ENCODE data around the gene CPD.
"Not testable (repeated sequence)": the region's sequence is repeated elsewhere in the genome, so short reads cannot be mapped to it uniquely, and the experiment has no call there.

CPD gene

GRCh38 chr17:30436729-30437128 lies 58.0 kb downstream of the CPD start:
- no peak for DNase-seq

GRCh38 chr17:30443721-30444120 lies 65.0 kb downstream of the CPD start:
- DNase-seq = no peak

GRCh38 chr17:30446640-30447039 lies 67.9 kb downstream of the CPD start:
- DNase-seq = not testable (repeated sequence)

GRCh38 chr17:30449480-30449879 lies 70.8 kb downstream of the CPD start:
- DNase-seq = no peak

GRCh38 chr17:30450125-30451027 lies 71.6 kb downstream of the CPD start:
- no peak for DNase-seq

GRCh38 chr17:30454635-30455034 lies 75.9 kb downstream of the CPD start:
- DNase-seq = no peak

GRCh38 chr17:30458371-30458770 lies 79.6 kb downstream of the CPD start:
- no peak for DNase-seq

- not testable (repeated sequence) for DNase-seq
These were observed 80.2 kb downstream of the CPD start for GRCh38 chr17:30458797-30459413.

- DNase-seq = no peak
These were observed 89.7 kb downstream of the CPD start for GRCh38 chr17:30468465-30468864.

- DNase-seq = no peak
These were observed 93.6 kb downstream of the CPD start for GRCh38 chr17:30472238-30472890.

GRCh38 chr17:30475206-30475605 lies 96.5 kb downstream of the CPD start:
- no peak for DNase-seq

GRCh38 chr17:30476726-30477082 lies 98.0 kb downstream of the CPD start:
- no peak for DNase-seq

- DNase-seq = peak; percentile 93
These were observed 98.5 kb downstream of the CPD start, which contains the start of gene GOSR1 for GRCh38 chr17:30477083-30477773. GOSR1 (plus strand) TSS chr17:30477408; CDS start chr17:30477434, 26 bp downstream.

GRCh38 chr17:30477774-30478115 lies 99.0 kb downstream of the CPD start:
- DNase-seq = no peak

GRCh38 chr17:30482555-30482954 lies 103.8 kb downstream of the CPD start:
- DNase-seq = no peak

- no peak for DNase-seq
These were observed 104.4 kb downstream of the CPD start for GRCh38 chr17:30483159-30483558.

GRCh38 chr17:30493780-30494179 lies 115.1 kb downstream of the CPD start:
- DNase-seq = no peak

GRCh38 chr17:30495586-30495985 lies 116.9 kb downstream of the CPD start:
- no peak for DNase-seq

- peak; percentile 17 for DNase-seq
These were observed 124.8 kb downstream of the CPD start for GRCh38 chr17:30503558-30503957.

- DNase-seq = no peak
These were observed 127.2 kb downstream of the CPD start for GRCh38 chr17:30505868-30506417.

GRCh38 chr17:30506481-30506880 lies 127.8 kb downstream of the CPD start:
- no peak for DNase-seq

- peak; percentile 51 for DNase-seq
These were observed 134.6 kb downstream of the CPD start for GRCh38 chr17:30513346-30513745.
